ENCODE data around the gene ENAH.

- no peak for TF ChIP-seq EZH2 (IDR thresholded peaks at IDR 0.05)
- TF ChIP-seq POLR2AphosphoS5 (IDR thresholded peaks at IDR 0.05; ENCODE audit: borderline replicate concordance, low read depth, low read length) = no peak
These were observed 40.3 kb upstream of the ENAH start for GRCh38 chr1:225693085-225693696.

Measured in SK-N-MC (cell line).